GM21529 (cell line): Measurements from ENCODE around the gene WDR31.

Experiments used
- ATAC-seq: cut with Tn5 transposase; IDR thresholded peaks from one replicate; pipeline ENCODE4 v1.9.1; 2021; ENCODE audit not compliant: unreplicated experiment

The WDR31 gene

GRCh38 chr9:113341712-113342410 lies 1.8 kb upstream of the WDR31 start:
- no peak for ATAC-seq

DNA sequence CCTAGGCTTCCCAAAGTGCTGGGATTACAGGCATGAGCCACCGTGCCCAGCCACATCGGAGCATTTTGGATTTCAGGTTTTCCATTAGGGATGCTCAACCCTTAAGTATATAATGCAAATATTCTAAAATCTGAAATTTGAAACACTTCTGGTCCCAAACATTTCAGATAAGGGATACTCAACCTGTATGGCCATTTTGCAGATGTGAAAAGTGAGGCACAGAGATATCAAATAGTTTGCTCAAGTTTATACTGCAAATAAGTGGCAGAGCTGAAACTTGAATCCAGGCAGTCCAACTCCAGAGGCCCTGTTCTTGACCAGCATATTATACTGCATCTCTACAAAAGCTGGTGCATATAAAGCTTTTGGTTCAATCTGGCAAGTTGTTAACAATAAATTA lies 2.4 kb downstream of the WDR31 start:
- ATAC-seq = no peak

- no peak for ATAC-seq
These were observed 8.3 kb downstream of the WDR31 start for GRCh38 chr9:113331780-113332179.

DNA sequence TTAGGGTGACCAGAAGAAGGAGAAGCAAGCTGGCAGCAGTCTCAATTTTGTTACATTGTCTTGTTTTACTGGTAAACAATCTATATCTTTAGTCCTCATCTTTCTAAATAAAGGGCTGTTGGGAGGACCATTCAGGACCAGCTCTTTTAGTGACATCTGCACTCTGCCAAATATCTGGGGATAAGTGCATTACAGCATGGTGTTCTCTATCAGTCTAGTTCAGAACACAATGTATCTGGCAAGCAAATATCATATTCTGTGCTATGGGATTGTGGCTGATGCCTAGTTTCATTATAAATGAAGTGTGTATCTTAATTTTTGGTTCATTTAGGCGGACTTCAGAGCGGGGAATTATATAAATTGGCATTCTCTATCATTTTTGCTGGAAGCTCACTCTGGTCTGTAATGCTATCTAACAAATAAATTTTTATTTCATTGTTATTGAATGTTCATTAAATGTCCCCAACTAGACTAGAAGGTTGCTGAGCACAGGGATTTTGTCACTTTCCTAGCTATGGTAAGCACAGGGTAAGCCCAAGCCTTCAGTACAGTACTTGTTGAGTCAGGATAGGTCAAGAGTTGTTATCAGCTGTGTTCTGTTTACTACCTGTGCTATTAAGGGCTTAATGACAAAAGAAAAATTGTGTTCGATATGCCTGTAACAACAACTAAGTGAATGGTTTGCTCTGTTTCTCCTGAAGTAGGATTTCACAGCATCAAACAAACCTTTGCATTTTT lies 11.9 kb downstream of the WDR31 start:
- ATAC-seq = no peak

- no peak for ATAC-seq
These were observed 13.8 kb downstream of the WDR31 start for GRCh38 chr9:113326230-113326629.

- ATAC-seq = no peak
These were observed 17.4 kb downstream of the WDR31 start for GRCh38 chr9:113322671-113323070.

GRCh38 chr9:113320051-113320450 lies 20.0 kb downstream of the WDR31 start:
- no peak for ATAC-seq

DNA sequence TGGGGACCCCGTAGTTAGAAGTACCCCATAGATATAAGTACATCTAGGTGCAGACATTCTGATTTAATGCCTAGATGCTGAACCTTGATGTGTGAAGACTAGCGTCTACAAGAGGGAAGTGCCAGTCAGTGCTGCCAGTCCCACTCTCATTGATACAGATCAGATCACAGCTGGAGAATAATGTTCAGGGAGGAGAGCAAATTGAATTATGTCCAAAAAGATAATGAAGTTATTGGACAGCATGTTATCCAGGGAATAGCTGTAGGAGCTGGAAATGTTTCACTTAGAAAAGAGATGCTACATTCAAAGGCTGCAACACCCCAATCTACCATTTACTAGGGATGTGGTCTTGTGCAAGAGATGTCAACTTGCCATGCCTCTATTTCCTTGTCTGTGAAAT lies 21.0 kb downstream of the WDR31 start:
- ATAC-seq = no peak

DNA sequence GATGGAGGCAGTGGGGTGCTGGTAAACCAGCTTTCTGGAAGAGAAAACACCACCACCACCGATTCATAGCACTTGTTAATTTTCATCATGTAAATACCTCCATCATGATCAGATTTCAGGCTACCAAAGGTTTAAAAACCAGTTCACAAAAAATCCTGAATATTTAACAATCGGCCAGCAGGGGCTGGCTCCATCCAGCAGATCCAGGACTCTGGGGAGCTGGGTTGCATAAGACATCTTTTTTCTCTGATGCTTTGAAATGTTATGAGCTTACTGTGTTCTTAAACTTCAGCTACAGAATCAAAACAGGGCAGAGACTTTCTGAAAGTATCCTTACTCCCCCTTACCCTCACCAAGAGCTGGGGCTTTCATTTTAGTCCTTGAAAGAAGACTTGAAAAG lies 22.3 kb downstream of the WDR31 start:
- no peak for ATAC-seq

DNA sequence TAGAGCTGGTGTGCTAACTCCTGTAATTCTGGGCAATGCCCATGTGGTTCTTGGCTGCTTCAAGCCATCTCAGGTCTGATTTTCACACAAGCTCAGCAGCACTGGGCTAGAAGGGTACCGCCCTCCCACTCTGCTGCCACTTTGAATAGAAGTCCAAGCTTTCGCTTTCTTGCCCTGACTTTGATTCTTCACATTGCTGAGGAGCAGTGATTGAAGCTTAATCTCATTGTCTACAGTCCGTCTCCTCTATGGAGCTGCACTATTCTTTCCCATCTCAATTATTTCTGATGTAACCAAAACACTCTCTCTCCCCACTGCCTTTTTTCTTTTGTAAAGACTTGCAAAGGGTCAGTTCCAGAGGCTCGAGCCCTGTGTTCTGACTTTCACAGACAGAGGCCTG lies 24.0 kb downstream of the WDR31 start:
- ATAC-seq = no peak

DNA sequence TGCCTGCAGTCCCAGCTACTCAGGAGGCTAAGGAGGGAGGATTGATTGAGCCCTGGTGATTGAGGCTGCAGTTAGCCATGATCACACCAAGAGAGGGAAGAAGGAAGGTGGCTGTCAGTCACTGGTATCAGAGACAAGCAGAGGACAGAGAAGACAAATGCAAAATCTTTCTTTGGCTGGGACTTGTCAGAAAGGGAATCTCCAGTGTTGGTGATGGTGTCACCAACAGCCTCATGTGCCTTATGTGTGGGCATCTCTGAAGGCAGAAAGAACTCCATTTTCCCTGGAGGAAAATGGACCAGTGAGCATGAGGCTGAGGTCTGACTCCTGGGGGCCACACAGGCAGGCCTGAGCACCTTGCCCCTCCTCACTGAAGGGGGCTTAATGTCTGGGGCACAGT lies 24.8 kb downstream of the WDR31 start:
- ATAC-seq = no peak

DNA sequence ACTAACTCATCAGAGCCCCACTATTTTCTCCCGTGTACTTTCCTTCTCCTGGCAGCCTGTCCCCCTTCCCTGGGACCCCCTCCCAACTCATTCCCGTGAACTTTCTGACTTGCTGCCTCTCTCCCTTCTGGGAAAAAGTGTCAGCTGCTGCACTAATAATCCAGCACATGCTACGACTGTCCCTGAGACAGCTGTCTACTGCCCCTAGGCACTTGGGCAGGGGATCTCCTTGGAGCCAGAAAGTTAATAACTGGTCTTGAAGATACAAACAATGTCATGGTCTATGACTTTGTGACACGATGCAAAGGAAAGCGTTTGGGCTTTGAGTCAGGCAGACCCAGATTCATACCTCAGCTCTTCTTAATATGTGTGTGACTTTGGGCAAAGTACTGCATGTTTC lies 26.8 kb downstream of the WDR31 start:
- ATAC-seq = no peak

GRCh38 chr9:113311961-113312360 lies 28.1 kb downstream of the WDR31 start:
- ATAC-seq = no peak

DNA sequence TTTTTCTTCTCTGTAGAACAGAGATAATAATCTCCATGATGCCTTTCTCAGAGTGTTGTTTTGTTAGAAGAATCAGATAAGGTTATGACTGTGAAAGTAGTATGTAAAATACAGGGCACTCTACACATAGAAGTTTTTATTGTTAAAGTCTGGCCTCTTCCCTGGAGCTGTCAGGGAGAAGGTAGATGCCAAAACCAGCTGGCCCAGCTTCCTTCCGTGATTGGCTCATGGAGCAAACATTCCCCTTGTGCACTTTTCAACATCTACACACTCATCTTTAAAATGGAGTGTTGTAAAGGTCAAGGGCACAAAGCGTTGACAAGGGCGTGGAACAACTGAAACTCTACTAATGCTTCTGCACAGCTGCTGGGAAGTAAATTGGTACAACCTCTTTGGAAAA lies 29.5 kb downstream of the WDR31 start:
- no peak for ATAC-seq

DNA sequence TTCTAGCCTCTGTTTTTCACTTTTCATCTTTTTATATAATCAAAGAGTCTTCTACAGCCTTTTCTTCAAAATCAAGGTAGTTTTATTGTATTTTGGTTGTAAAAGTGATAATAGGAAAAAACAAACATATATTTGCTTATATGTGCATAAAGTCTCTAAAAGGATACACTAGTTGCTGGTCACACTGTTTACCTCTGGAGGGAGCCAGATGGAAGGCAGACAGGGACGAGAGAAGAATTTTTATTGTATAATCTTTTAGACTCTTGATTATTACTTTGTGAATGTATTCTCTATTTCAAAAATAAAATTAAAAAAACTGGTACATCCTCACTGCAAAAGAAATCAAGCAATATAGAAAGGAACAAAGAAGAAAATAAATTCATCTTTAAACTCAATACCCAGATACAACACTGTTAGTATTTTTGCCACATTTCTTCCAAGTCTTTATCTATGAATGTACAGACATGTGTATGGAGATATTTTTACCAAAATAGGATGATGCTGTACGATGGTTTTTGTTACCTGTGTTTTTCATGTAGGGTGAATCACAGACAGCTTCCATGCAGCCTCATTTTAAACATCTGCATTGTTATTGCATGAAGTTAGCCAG lies 30.8 kb downstream of the WDR31 start:
- ATAC-seq = no peak

GRCh38 chr9:113307396-113307975 lies 32.6 kb downstream of the WDR31 start:
- ATAC-seq = no peak

- ATAC-seq = no peak
These were observed 33.5 kb downstream of the WDR31 start for GRCh38 chr9:113306566-113306965.

- ATAC-seq = no peak
These were observed 37.2 kb downstream of the WDR31 start, which contains the start of gene RNF183 for GRCh38 chr9:113302792-113303418. Gene RNF183, minus strand, starts transcription at chr9:113303376. Its CDS starts 5,192 bp downstream, at chr9:113298184.

- no peak for ATAC-seq
These were observed 38.5 kb downstream of the WDR31 start for GRCh38 chr9:113301548-113301947.

GRCh38 chr9:113299800-113300292 lies 40.2 kb downstream of the WDR31 start:
- ATAC-seq = no peak
